Progenitor cell of endocrine pancreas (in vitro differentiated cells): Measurements from ENCODE around the gene TLR9. TPM values are rescaled to one million over a fixed set of nuclear protein-coding genes. Genes with fewer than 3 reads are reported as not detected.

Experiments used
- DNase-seq: peaks from one replicate; pipeline ENCODE4 v3.0.0; 2021; ENCODE audit warnings: low spot score; ENCODE audit not compliant: unreplicated experiment
- H3K27ac Mint-ChIP-seq: 2 replicates; pipeline ENCODE4 v1.8.0; 2021; ENCODE audit warnings: mild to moderate bottlenecking, moderate library complexity, mixed read lengths
- H3K27me3 Mint-ChIP-seq: 2 replicates; pipeline ENCODE4 v1.8.0; 2021; ENCODE audit warnings: mixed read lengths
- H3K36me3 Mint-ChIP-seq: 2 replicates; pipeline ENCODE4 v1.8.0; 2022; ENCODE audit warnings: mixed read lengths; ENCODE audit not compliant: insufficient read depth
- H3K4me1 Mint-ChIP-seq: 2 replicates; pipeline ENCODE4 v1.8.0; 2021; ENCODE audit warnings: low read depth, mixed read lengths
- H3K4me3 Mint-ChIP-seq: 2 replicates; pipeline ENCODE4 v1.8.0; 2021; ENCODE audit warnings: low read depth, mild to moderate bottlenecking, moderate library complexity, mixed read lengths
- H3K9me3 Mint-ChIP-seq: 2 replicates; pipeline ENCODE4 v1.8.0; 2021; ENCODE audit warnings: low read depth, mixed read lengths
- total RNA-seq: library from RNA; stranded (reverse); gene quantifications from 2 replicates; pipeline ENCODE4 v1.2.1, GENCODE V29; 2021
- TF ChIP-seq, protein P1 (sequence below): fragments of 200-600 bp; sonication (generic); IDR thresholded peaks from one replicate; pipeline ENCODE4 v1.5.0; 2021; ENCODE audit warnings: antibody characterized with exemption, mild to moderate bottlenecking; ENCODE audit not compliant: unreplicated experiment

Gene TLR9
- total RNA-seq, 1 donor from 2014 or later = not detected

DNA sequence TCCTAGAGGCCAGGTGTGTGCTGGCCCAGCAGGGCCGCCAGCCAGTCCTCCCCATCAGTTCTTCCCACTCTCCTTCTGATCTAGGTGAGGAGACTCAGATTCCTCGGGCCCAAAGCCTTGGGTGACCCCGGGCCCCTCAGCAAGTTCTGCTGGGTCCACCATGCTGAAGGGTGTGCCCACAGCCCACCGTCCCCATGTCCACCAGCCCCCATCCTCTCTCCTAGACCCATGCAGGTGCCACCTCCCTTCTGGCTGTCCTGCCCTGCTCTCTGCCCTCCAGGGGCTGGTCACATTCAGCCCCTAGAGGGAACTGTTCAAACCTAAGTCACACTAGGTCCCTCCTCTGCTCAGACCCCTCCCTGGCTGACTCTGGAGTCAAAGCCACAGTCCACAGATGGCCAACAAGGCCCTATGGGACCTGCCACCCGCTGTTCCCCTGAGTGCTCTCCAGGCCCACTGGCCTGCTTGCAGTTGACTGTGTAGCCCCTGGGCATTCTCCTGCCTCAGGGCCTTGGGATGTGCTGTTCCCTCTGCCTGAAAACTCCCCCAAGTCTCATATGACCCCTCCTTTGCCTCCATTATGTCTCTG, 878 bp upstream of the TLR9 start:
- H3K36me3 Mint-ChIP-seq = no peaks in the 10 kb centered on the region
- no peaks in the 10 kb centered on the region for H3K4me1 Mint-ChIP-seq
- no peak overlapping the region for H3K4me3 Mint-ChIP-seq
- TF ChIP-seq, protein P1, sequence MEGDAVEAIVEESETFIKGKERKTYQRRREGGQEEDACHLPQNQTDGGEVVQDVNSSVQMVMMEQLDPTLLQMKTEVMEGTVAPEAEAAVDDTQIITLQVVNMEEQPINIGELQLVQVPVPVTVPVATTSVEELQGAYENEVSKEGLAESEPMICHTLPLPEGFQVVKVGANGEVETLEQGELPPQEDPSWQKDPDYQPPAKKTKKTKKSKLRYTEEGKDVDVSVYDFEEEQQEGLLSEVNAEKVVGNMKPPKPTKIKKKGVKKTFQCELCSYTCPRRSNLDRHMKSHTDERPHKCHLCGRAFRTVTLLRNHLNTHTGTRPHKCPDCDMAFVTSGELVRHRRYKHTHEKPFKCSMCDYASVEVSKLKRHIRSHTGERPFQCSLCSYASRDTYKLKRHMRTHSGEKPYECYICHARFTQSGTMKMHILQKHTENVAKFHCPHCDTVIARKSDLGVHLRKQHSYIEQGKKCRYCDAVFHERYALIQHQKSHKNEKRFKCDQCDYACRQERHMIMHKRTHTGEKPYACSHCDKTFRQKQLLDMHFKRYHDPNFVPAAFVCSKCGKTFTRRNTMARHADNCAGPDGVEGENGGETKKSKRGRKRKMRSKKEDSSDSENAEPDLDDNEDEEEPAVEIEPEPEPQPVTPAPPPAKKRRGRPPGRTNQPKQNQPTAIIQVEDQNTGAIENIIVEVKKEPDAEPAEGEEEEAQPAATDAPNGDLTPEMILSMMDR = no peak
- no peak overlapping the region for H3K27ac Mint-ChIP-seq
- no peak for DNase-seq
- H3K27me3 Mint-ChIP-seq = no peaks in the 10 kb centered on the region
- H3K9me3 Mint-ChIP-seq = no peaks in the 10 kb centered on the region

DNA sequence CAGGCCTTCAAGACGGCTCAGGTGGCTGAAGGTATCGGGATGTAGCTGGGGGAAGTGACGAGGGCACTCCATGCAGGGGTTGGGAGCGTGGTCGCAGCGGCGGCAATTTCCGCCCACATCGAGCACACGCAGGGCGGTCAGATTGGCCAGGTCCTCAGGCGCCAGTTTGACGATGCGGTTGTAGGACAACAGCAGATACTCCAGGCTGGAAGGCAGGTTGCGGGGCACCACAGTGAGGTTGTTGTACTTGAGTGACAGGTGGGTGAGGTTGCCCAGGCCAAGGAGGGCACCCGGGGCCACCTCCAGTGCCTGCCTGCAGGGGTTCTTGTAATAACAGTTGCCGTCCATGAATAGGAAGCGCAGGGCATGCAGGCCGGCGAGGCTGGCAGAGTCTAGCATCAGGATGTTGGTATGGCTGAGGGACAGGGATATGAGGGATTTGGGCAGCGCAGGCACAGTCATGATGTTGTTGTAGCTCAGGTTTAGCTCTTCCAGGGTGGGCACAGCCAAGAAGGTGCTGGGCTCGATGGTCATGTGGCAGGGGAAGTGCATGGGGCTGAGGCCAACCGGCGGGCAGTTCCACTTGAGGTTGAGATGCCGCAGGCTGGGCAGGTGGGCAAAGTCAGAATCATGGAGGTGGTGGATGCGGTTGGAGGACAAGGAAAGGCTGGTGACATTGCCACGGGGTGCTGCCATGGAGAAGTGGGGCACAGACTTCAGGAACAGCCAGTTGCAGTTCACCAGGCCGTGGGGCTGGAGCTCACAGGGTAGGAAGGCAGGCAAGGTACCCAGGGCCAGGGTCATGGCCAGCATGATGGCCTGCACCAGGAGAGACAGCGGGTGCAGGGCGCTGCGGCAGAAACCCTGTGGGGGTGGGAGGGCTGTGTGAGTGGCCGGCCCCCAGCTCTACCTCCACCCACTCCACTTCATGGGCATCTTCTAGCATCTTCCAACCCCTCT, 1.7 kb downstream of the TLR9 start:
- Mint-ChIP-seq H3K4me3 (no peak overlapping the region), H3K27ac (peak overlapping the region; percentile 44), H3K4me1 (peaks cover 2% of the 10 kb centered on the region), H3K9me3 (no peaks in the 10 kb centered on the region), H3K36me3 (no peaks in the 10 kb centered on the region), H3K27me3 (no peaks in the 10 kb centered on the region)
- TF ChIP-seq, protein P1 = no peak
- no peak for DNase-seq

DNA sequence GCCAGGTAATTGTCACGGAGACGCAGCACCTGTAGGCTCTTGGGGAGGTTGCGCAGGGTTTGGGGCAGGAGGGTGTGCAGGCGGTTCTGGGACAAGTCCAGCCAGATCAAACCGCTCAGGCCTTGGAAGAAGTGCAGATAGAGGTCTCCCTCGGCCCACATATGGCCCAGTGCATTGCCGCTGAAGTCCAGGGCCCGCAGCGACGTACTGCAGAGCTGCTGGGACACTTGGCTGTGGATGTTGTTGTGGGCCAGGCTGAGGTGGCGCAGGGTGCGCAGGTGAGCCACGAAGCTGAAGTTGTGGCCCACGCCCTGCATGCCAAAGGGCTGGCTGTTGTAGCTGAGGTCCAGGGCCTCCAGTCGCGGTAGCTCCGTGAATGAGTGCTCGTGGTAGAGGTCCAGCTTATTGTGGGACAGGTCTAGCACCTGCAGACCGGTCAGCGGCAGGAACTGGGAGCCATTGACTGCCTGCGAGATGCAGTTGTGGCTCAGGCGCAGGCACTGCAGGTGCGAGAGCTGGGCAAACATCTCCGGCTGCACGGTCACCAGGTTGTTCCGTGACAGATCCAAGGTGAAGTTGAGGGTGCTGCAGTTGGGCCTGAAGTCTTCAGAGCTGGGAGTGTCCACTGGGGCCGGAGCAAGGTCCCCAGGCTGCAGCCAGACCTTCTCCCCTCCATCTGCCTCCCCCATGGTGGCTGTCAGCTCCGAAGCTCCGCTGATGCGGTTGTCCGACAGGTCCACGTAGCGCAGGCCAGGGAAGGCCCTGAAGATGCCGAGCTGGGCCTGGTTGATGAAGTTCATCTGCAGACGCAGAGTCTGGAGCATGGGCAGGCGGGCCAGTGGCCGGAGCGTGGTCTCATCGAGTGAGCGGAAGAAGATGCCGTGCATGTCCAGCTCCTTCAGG, 2.9 kb downstream of the TLR9 start:
- DNase-seq = no peak
- Mint-ChIP-seq H3K9me3 (no peaks in the 10 kb centered on the region), H3K36me3 (no peaks in the 10 kb centered on the region), H3K4me3 (no peak overlapping the region), H3K4me1 (peaks cover 2% of the 10 kb centered on the region), H3K27ac (no peak overlapping the region), H3K27me3 (no peaks in the 10 kb centered on the region)
- TF ChIP-seq, protein P1 = no peak

DNA sequence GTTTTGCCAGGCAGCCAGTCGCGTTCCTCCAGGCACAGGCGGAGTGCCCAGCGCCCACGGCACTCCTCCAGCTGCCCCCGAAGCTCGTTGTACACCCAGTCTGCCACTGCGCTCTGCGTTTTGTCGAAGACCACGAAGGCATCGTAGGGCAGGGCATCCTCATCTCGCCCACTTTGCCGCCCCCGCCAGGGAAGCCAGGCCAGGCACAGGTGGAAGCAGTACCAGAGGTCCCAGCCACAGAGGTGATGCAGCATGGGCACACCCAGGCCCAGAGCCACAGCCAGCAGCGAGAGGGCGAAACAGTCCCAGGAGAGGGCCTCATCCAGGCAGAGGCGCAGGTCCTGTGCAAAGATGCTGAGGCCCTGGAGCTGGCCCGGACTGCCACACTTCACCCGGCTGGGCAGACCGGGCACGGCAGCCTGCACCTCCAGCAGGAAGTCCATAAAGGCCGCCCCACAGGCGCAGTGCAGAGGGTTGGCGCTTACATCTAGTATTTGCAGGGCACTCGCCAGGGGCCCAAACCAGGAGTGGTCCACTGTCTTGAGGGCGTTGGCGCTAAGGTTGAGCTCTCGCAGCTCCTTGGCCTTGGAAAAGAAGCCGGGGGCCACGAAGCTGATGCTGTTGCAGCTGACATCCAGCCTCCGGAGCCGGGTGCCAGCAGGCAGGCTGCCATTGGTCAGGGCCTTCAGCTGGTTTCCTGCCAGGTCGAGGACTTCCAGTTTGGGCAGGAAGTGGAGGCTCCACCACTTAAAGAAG, 3.7 kb downstream of the TLR9 start:
- H3K27me3 Mint-ChIP-seq = no peaks in the 10 kb centered on the region
- TF ChIP-seq, protein P1 = no peak
- no peak for DNase-seq
- no peaks in the 10 kb centered on the region for H3K9me3 Mint-ChIP-seq
- no peaks in the 10 kb centered on the region for H3K36me3 Mint-ChIP-seq
- H3K27ac Mint-ChIP-seq = no peak overlapping the region
- H3K4me3 Mint-ChIP-seq = no peak overlapping the region
- peaks cover 2% of the 10 kb centered on the region for H3K4me1 Mint-ChIP-seq
